Measurements from ENCODE around the gene CACNB2.
"Not testable (repeated sequence)": the region's sequence is repeated elsewhere in the genome, so short reads cannot be mapped to it uniquely, and the experiment has no call there.

CACNB2 gene

GRCh38 chr10:18145652-18146051 lies 5.4 kb downstream of the CACNB2 start:
- no peak for DNase-seq (ENCODE audit: low spot score)

GRCh38 chr10:18149196-18149800 lies 9.1 kb downstream of the CACNB2 start:
- DNase-seq (ENCODE audit: low spot score): no peak

DNA sequence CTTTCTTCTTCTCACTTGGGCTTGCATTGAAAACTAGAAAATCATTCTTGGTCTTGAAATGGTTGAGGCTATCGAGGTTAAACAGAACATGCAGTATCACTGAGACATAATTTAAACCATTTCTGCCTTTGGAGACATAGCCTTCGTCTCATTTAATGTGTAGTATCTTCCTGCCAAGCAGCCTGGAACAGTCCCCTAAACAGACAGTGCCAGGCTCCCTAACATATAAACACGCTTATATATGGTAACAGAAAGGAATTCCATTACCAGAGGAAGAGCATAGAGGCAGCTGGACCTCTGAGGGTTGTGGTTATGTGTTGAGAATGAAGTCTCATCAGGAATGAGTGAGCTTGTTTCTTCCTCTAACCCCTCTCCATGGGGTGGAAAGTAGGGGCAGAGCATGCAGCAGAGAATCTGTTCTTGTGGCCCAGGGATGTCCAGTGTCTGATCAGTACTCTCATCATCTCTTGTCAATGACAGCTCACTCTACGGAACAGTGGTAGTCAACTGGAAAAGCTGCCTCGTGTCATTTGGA lies 11.2 kb downstream of the CACNB2 start:
- no peak for DNase-seq (ENCODE audit: low spot score)

DNA sequence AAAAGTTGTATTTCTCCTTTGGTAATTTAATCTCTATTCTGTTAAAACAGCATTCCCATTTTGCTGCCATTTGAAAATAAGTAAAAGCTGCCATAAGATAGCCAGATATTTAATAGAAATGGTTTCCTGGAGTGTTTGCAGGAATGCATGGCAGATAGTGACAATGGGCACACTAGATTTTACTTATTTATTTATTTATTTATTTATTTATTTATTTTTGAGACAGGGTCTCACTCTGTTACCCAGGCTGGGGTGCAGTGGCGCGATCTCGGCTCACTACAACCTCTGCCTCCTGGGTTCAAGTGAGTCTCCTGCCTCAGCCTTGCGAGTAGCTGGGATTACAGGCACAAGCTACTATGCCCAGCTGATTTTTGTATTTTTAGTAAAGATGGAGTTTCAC lies 13.2 kb downstream of the CACNB2 start:
- not testable (repeated sequence) for DNase-seq (ENCODE audit: low spot score)

GRCh38 chr10:18155321-18155720 lies 15.1 kb downstream of the CACNB2 start:
- no peak for DNase-seq (ENCODE audit: low spot score)

DNA sequence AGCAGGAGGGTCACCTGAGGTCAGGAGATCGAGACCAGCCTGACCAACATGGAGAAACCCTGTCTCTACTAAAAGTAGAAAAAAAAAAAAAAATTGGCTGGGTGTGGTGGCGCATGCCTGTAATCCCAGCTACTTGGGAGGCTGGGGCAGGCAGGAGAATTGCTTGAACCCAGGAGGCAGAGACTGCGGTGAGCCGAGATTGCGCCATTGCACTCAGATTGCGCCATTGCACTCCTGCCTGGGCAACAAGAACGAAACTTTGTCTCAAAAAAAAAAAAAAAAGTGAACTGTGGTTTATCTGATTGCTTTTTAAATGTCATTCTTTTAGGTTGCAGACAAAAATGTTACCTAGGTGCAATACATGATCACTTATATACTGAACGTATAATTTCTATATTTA lies 16.6 kb downstream of the CACNB2 start:
- not testable (repeated sequence) for DNase-seq (ENCODE audit: low spot score)

- no peak for DNase-seq (ENCODE audit: low spot score)
Measured at GRCh38 chr10:18157881-18158280, 17.7 kb downstream of the CACNB2 start.

- no peak for DNase-seq (ENCODE audit: low spot score)
Measured at GRCh38 chr10:18158773-18159265, 18.6 kb downstream of the CACNB2 start.

GRCh38 chr10:18159557-18159956 lies 19.3 kb downstream of the CACNB2 start:
- no peak for DNase-seq (ENCODE audit: low spot score)

DNA sequence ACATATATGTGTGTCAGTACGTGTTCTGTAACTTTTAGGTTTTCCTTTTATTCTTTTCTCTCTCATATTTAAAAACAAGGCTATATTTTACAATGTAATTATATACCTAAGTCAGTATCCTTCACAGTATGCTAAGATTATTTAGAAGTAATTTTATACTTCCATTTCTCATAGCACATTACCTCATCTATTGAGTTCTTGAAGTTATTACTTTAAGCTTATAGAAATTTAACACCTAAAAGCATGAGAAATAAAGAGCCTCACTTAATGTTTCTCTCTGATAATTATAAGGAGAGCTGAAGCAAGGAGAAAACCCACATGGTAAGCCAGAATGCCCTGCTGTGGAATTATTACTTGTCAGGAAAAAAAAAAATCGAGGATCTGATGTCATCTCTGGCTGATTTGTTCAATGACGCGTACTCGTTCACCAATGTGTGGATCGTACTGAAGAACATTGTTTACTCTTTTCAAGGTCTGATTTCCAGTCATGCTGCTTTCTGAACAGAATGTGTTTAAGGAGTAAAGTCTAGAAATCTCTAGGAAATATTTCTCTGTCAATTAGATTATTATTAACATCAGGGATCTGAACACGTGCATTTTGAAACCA lies 21.9 kb downstream of the CACNB2 start:
- no peak for DNase-seq (ENCODE audit: low spot score)

DNA sequence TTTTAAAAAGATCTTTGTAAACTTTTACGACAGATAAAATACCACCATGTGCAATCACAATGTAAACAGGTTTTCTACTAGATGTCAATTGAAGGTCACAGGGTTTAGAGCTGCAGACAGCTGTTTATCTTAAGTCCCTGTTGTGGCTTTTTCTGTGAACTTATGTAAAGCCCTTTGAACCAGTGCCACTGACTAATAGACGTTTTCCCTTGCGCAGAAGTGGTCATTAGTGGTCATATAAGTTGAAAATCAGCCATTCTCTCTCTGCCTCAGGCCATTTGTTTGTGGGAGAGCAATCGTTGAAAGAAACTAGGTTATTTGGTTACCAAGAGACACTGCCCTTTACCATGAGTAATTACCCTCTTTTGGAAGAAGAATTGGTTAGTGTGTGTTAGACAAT lies 23.9 kb downstream of the CACNB2 start:
- DNase-seq (ENCODE audit: low spot score): no peak

DNA sequence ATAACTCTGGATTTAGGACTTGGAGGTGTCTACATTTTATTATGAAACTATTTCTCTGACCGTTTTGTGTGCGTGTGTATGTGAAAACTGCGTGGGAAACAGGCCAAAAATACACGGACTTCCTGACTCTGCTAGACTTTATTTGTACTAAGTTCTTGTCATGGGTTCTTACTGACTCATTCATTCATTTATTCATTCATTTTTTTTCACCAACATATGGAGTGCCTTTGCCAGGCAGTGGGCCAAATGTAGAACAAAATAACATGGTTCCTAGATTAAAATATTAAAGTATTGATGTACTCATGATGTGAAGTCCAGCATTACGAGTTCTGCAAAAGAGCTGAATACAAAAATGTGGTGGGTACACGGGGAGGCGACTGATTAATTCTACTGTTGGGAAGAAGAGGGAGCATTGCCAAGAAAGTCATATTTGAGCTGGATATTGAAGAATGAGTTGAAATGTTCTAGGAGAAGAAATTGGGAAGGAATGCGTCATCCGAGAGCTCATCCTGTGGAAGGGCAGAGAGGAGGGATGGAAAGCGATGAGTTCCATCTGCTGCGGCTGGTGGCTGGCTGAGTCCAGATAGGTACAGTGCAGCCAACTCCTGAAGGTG lies 24.6 kb downstream of the CACNB2 start:
- no peak for DNase-seq (ENCODE audit: low spot score)

- DNase-seq (ENCODE audit: low spot score): no peak
Measured at GRCh38 chr10:18178854-18179483, 38.7 kb downstream of the CACNB2 start.

DNA sequence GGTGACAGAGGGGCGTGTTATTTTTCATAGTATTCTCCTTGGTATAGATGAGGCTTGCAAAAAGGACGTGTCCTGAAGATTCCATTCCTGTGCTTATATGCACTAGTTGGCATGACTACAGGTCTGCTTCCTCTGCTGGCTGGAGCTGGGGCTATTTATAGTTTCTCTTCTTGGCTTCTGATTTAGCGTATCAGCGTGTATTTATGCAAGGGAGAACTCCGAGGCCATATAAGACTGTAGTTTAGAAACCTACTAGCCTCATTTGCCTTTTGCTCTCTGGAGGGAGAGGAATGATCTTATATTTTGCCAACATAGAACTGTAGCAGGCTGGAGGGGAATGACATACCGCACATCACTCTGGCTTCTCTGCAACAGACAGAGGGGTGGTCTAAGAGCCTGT lies 39.7 kb downstream of the CACNB2 start:
- no peak for DNase-seq (ENCODE audit: low spot score)

GRCh38 chr10:18181382-18181781 lies 41.2 kb downstream of the CACNB2 start:
- not testable (repeated sequence) for DNase-seq (ENCODE audit: low spot score)

- no peak for DNase-seq (ENCODE audit: low spot score)
Measured at GRCh38 chr10:18185621-18186020, 45.4 kb downstream of the CACNB2 start.

DNA sequence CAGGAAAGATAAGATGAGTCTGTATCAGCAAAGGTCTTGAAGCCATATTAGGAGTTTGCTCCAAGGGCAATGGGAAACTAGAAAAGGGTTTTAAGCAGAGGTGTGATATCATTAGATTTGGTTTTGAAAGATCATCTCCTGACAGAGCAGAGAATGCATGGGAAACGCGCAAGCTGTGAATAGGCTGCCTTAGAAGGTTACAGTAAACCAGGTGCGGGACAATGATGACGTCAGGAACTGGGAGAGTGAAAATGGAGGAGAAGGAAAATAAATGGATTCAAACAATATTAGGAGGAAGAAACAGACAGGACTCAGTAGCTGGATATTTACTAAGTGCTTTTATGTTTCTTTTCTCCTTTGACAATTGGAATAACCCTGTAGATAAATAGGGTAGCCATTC lies 50.6 kb downstream of the CACNB2 start:
- DNase-seq (ENCODE audit: low spot score): no peak

GRCh38 chr10:18194634-18195033 lies 54.4 kb downstream of the CACNB2 start:
- DNase-seq (ENCODE audit: low spot score): no peak

GRCh38 chr10:18195060-18195799 lies 55.0 kb downstream of the CACNB2 start:
- no peak for DNase-seq (ENCODE audit: low spot score)

DNA sequence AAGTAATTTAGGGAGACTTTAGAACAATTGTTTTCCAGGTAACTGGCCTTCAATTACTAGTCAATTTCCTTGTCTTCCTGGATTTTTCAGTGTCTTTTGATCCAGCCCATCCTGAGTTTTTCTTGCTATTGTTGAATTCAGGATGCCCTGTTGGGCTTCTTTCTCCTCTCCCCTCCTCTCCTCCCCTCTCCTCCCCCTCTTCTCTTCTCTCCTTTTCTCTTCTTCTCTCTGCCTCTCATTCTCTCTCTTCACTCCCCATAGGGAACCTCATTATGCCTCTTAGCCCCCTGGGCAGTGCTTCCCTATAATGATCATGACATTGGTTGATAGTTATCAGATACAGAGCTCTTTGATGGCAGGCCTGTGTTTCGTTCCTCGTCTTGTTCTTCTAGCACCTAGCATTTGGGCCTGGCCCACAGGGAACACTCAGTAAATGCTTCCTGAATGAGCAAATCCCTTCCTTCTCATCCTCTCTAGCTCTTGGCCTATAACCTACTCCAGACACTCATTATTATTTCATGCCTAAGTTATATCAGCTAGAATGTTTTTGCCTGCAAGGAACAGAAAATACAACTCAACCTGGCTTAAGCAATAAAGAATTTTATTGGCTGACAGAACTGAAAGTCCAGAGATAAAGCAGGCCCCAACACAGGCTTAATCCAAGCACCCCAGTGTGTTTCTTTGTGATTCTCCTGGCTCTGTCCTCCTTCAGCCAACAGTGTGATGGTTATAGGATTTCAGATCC lies 56.8 kb downstream of the CACNB2 start:
- DNase-seq (ENCODE audit: low spot score): no peak

DNA sequence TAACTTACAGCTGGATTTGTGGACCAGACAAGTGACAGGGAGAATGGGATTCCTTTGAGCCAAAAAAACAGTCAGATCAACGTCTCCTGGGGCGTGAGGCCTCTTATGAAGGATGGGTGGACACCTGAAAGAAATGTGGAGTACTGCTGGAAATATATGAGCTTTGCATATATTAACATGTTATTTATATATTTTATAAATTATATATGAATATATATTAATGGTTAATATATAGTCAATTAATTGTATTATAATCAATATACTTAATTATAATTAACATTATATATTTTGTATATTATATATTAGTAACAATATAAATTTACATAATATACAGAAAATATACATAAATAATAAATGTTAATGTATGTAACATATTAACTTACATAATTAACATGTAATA lies 57.5 kb downstream of the CACNB2 start:
- DNase-seq (ENCODE audit: low spot score): no peak

Data from hematopoietic multipotent progenitor cell treated with erythropoietin and hydrocortisone succinate and interleukin-3 and kit ligand, for 17 days (in vitro differentiated cells).